ENCODE results near the gene SPEF2. TPM values are rescaled to one million over a fixed set of nuclear protein-coding genes. Genes with fewer than 3 reads are reported as not detected.

Gene SPEF2
- total RNA-seq, 2 experiments from 2014 or later, result 3.2 TPM

DNA sequence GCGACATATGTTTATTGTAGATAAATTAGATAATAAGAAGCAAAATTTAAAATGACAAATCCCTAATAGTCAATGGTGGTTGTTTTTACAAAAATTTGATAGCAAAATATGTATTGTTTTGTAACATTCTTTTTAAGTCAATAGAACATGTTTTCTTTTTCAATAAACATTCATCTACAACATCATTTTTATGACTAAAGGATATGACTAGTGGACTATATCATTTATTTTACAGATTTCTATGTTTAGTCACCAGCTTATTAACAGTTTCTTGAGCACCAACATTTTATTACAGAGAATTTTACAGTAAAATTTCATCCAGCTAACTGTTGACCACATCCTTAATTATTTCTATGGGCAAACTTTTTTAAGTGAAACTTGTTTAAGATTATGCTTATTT lies 124.3 kb downstream of the SPEF2 start:
- DNase-seq (no peak), ATAC-seq (ENCODE audit: poor library complexity) (no peak)
- Mint-ChIP-seq H3K9me3 (peaks cover 2% of the 10 kb centered on the region), H3K4me1 (ENCODE audit: low read depth) (peaks cover 15% of the 10 kb centered on the region), H3K27ac (no peak overlapping the region), H3K36me3 (ENCODE audit: low read depth) (peaks cover 12% of the 10 kb centered on the region), H3K27me3 (no peaks in the 10 kb centered on the region), H3K4me3 (no peak overlapping the region)
- intact Hi-C loops (cut with DNase I, micrococcal nuclease), result no loop called here
- ChIA-PET CTCF (no interaction called here), POLR2A (interaction anchor here (0.6 kb wide), 2 partner anchors 137 to 152 kb away, joined by 3 to 4 read pairs; no protein-coding TSS in a partner anchor)
- TF ChIP-seq, protein P1, sequence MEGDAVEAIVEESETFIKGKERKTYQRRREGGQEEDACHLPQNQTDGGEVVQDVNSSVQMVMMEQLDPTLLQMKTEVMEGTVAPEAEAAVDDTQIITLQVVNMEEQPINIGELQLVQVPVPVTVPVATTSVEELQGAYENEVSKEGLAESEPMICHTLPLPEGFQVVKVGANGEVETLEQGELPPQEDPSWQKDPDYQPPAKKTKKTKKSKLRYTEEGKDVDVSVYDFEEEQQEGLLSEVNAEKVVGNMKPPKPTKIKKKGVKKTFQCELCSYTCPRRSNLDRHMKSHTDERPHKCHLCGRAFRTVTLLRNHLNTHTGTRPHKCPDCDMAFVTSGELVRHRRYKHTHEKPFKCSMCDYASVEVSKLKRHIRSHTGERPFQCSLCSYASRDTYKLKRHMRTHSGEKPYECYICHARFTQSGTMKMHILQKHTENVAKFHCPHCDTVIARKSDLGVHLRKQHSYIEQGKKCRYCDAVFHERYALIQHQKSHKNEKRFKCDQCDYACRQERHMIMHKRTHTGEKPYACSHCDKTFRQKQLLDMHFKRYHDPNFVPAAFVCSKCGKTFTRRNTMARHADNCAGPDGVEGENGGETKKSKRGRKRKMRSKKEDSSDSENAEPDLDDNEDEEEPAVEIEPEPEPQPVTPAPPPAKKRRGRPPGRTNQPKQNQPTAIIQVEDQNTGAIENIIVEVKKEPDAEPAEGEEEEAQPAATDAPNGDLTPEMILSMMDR (IDR thresholded peaks at IDR 0.05), result no peak
- Histone ChIP-seq H3K27ac (ENCODE audit: low read depth in 1 of 2, low read length in 2 of 2) (no peak overlapping the region), H3K4me1 (ENCODE audit: insufficient read depth, low read length) (peaks cover 2% of the 10 kb centered on the region), H3K27me3 (ENCODE audit: control insufficient read depth in 1 of 2, insufficient read depth in 2 of 2, low read length in 2 of 2) (no peaks in the 10 kb centered on the region), H3K9me3 (ENCODE audit: control insufficient read depth in 1 of 2, insufficient read depth in 1 of 2, low read length in 2 of 2) (no peaks in the 10 kb centered on the region), H3K4me3 (ENCODE audit: low read length) (no peak overlapping the region), H3K36me3 (ENCODE audit: insufficient read depth, low read length) (no peaks in the 10 kb centered on the region)

DNA sequence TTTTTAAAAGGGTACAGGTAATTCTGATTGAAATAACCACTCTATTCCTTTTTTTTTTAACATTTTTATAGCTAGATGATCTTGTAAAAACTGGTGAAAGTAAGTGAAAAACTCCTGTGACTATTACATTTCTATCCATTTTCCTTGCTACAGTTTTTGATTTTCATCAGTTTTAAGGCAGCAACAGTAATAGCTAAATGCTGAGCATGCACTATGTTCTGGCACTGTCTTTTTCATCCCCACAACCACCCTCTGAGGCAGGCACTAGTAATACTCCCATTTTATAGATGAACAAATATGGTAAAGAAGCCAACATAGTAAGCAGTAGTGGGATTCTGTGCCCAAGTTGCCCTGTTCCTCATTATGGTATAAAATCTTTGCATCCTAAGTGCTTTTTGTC lies 126.0 kb downstream of the SPEF2 start:
- Mint-ChIP-seq H3K27me3 (no peaks in the 10 kb centered on the region), H3K36me3 (ENCODE audit: low read depth) (peaks cover 14% of the 10 kb centered on the region), H3K4me3 (no peak overlapping the region), H3K9me3 (no peaks in the 10 kb centered on the region), H3K27ac (no peak overlapping the region), H3K4me1 (ENCODE audit: low read depth) (peaks cover 22% of the 10 kb centered on the region)
- CTCF ChIA-PET, result no interaction called here
- no peaks in the 10 kb centered on the region for H3K9me3 ChIP-seq (ENCODE audit: control insufficient read depth in 1 of 2, insufficient read depth in 1 of 2, low read length in 2 of 2)
- TF ChIP-seq, protein P1 (IDR thresholded peaks at IDR 0.05), result no peak
- H3K36me3 ChIP-seq (ENCODE audit: insufficient read depth, low read length), result no peaks in the 10 kb centered on the region
- ATAC-seq (ENCODE audit: poor library complexity) (no peak), DNase-seq (no peak)
- POLR2A ChIA-PET, result interaction anchor here (1.1 kb wide), 1 partner anchor 93 kb away, joined by 3 read pairs; no protein-coding TSS in a partner anchor
- no peak overlapping the region for H3K27ac ChIP-seq (ENCODE audit: low read depth in 1 of 2, low read length in 2 of 2)
- intact Hi-C loops (cut with DNase I, micrococcal nuclease), result no loop called here
- no peak overlapping the region for H3K4me3 ChIP-seq (ENCODE audit: low read length)
- peaks cover 2% of the 10 kb centered on the region for H3K4me1 ChIP-seq (ENCODE audit: insufficient read depth, low read length)
- no peaks in the 10 kb centered on the region for H3K27me3 ChIP-seq (ENCODE audit: control insufficient read depth in 1 of 2, insufficient read depth in 2 of 2, low read length in 2 of 2)

DNA sequence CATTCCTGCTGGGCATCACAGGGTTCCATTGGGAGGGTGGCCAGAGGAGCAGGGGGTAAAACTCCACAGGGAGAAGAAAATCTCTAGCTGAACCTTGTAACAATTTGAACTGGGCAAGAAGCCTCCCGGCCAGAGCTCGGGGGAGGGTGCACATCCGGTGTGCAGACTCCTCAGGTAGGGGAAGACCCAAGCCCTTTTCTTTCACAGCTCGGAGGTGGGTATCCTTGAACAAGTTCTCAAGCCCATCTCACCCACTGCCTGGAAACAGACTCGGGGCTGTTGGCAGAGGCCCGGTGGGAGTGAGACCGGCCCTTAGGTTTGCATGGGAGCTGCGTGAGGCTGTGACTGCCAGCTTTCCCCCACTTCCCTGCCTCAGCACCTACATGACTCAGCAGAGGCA lies 127.5 kb downstream of the SPEF2 start:
- H3K4me3 Mint-ChIP-seq, result no peak overlapping the region
- ATAC-seq (ENCODE audit: poor library complexity) (no peak), DNase-seq (no peak)
- peaks cover 11% of the 10 kb centered on the region for H3K36me3 Mint-ChIP-seq (ENCODE audit: low read depth)
- TF ChIP-seq, protein P1 (IDR thresholded peaks at IDR 0.05), result no peak
- peaks cover 2% of the 10 kb centered on the region for H3K4me1 ChIP-seq (ENCODE audit: insufficient read depth, low read length)
- no peak overlapping the region for H3K27ac ChIP-seq (ENCODE audit: low read depth in 1 of 2, low read length in 2 of 2)
- H3K27ac Mint-ChIP-seq, result no peak overlapping the region
- no peak overlapping the region for H3K4me3 ChIP-seq (ENCODE audit: low read length)
- peaks cover 34% of the 10 kb centered on the region for H3K4me1 Mint-ChIP-seq (ENCODE audit: low read depth)
- no peaks in the 10 kb centered on the region for H3K27me3 Mint-ChIP-seq
- H3K27me3 ChIP-seq (ENCODE audit: control insufficient read depth in 1 of 2, insufficient read depth in 2 of 2, low read length in 2 of 2), result no peaks in the 10 kb centered on the region
- H3K9me3 Mint-ChIP-seq, result no peaks in the 10 kb centered on the region
- H3K9me3 ChIP-seq (ENCODE audit: control insufficient read depth in 1 of 2, insufficient read depth in 1 of 2, low read length in 2 of 2), result no peaks in the 10 kb centered on the region
- POLR2A ChIA-PET, result interaction anchor here (1.3 kb wide), 1 partner anchor 77 kb away, joined by 5 read pairs; no protein-coding TSS in a partner anchor
- CTCF ChIA-PET, result interaction anchor here (2.3 kb wide), 1 partner anchor 33 kb away, joined by 5 read pairs; no protein-coding TSS in a partner anchor
- intact Hi-C loops (cut with DNase I, micrococcal nuclease), result no loop called here
- no peaks in the 10 kb centered on the region for H3K36me3 ChIP-seq (ENCODE audit: insufficient read depth, low read length)
